Measurements from ENCODE around the gene LRRFIP1. TPM values are rescaled to one million over a fixed set of nuclear protein-coding genes. Genes with fewer than 3 reads are reported as not detected.

LRRFIP1 gene
- total and polyA plus RNA-seq, 2 of the 13 experiments (the other 11 are each of a cell fraction or from before 2014, with no cell fraction given): 15.9 to 40.5 TPM

GRCh38 chr2:237733677-237734300 lies 106.4 kb downstream of the LRRFIP1 start (continued):
- TF ChIP-seq ZNF280B (CRISPR knock-in tag; IDR thresholded peaks at IDR 0.05; ENCODE audit: borderline replicate concordance) (no peak), FOXO4 (CRISPR knock-in tag; conservative IDR thresholded peaks at IDR 0.05) (no peak), BCL3 (CRISPR knock-in tag; IDR thresholded peaks at IDR 0.05) (0 out of 2 replicates have a peak, but pooled peaks have one; percentile 62), REL (CRISPR knock-in tag; conservative IDR thresholded peaks at IDR 0.05) (no peak), MXD3 (CRISPR knock-in tag; IDR thresholded peaks at IDR 0.05) (no peak), ZBTB40 (IDR thresholded peaks at IDR 0.05) (no peak), ZBTB40 (CRISPR knock-in tag; IDR thresholded peaks at IDR 0.05) (no peak), MYPOP (CRISPR knock-in tag; IDR thresholded peaks at IDR 0.05) (no peak), ZSCAN25 (CRISPR knock-in tag; IDR thresholded peaks at IDR 0.05) (no peak), TAF1 (CRISPR knock-in tag; IDR thresholded peaks at IDR 0.05) (no peak), ZNF788 (CRISPR knock-in tag; IDR thresholded peaks at IDR 0.05; ENCODE audit: borderline replicate concordance) (peak; percentile 82; the same call in 1 of the 2 replicates)

Measured in HepG2 (cell line).